ENCODE measurements around the gene PLAGL2.
"Not testable (repeated sequence)": the region's sequence is repeated elsewhere in the genome, so short reads cannot be mapped to it uniquely, and the experiment has no call there.

The PLAGL2 gene

GRCh38 chr20:32183947-32184635, 23.5 kb downstream of the PLAGL2 start:
- in situ Hi-C loops (cut with MboI; ENCODE audit: low sequenced_read_pairs): no loop called here

GRCh38 chr20:32181606-32182005, 25.9 kb downstream of the PLAGL2 start:
- in situ Hi-C loops (cut with MboI; ENCODE audit: low sequenced_read_pairs): no loop called here

- in situ Hi-C loops (cut with MboI; ENCODE audit: low sequenced_read_pairs): no loop called here
Observed at GRCh38 chr20:32179934-32180333, 27.6 kb downstream of the PLAGL2 start.

GRCh38 chr20:32179515-32179914, 28.0 kb downstream of the PLAGL2 start:
- in situ Hi-C loops (cut with MboI; ENCODE audit: low sequenced_read_pairs): no loop called here

GRCh38 chr20:32177696-32178095, 29.8 kb downstream of the PLAGL2 start:
- in situ Hi-C loops (cut with MboI; ENCODE audit: low sequenced_read_pairs): not testable (repeated sequence)

- in situ Hi-C loops (cut with MboI; ENCODE audit: low sequenced_read_pairs): no loop called here
Observed at GRCh38 chr20:32168184-32168910, 39.2 kb downstream of the PLAGL2 start.

- in situ Hi-C loops (cut with MboI; ENCODE audit: low sequenced_read_pairs): no loop called here
Observed at GRCh38 chr20:32167552-32167951, 40.0 kb downstream of the PLAGL2 start.

- in situ Hi-C loops (cut with MboI; ENCODE audit: low sequenced_read_pairs): no loop called here
Observed at GRCh38 chr20:32165836-32166545, 41.6 kb downstream of the PLAGL2 start.

GRCh38 chr20:32164984-32165735, 42.4 kb downstream of the PLAGL2 start:
- in situ Hi-C loops (cut with MboI; ENCODE audit: low sequenced_read_pairs): no loop called here

GRCh38 chr20:32163951-32164350, 43.6 kb downstream of the PLAGL2 start:
- in situ Hi-C loops (cut with MboI; ENCODE audit: low sequenced_read_pairs): no loop called here

- in situ Hi-C loops (cut with MboI; ENCODE audit: low sequenced_read_pairs): no loop called here
Observed at GRCh38 chr20:32162351-32162750, 45.2 kb downstream of the PLAGL2 start.

- in situ Hi-C loops (cut with MboI; ENCODE audit: low sequenced_read_pairs): no loop called here
Observed at GRCh38 chr20:32160341-32160740, 47.2 kb downstream of the PLAGL2 start.

GRCh38 chr20:32159766-32160221, 47.7 kb downstream of the PLAGL2 start:
- in situ Hi-C loops (cut with MboI; ENCODE audit: low sequenced_read_pairs): no loop called here

- in situ Hi-C loops (cut with MboI; ENCODE audit: low sequenced_read_pairs): no loop called here
Observed at GRCh38 chr20:32158943-32159660, 48.4 kb downstream of the PLAGL2 start.

- in situ Hi-C loops (cut with MboI; ENCODE audit: low sequenced_read_pairs): no loop called here
Observed at GRCh38 chr20:32158351-32158750, 49.2 kb downstream of the PLAGL2 start.

GRCh38 chr20:32157611-32158010, 49.9 kb downstream of the PLAGL2 start:
- in situ Hi-C loops (cut with MboI; ENCODE audit: low sequenced_read_pairs): no loop called here

- in situ Hi-C loops (cut with MboI; ENCODE audit: low sequenced_read_pairs): no loop called here
Observed at GRCh38 chr20:32155017-32155981, 52.2 kb downstream of the PLAGL2 start.

- in situ Hi-C loops (cut with MboI; ENCODE audit: low sequenced_read_pairs): no loop called here
Observed at GRCh38 chr20:32153771-32154170, 53.8 kb downstream of the PLAGL2 start.

GRCh38 chr20:32153156-32153665, 54.3 kb downstream of the PLAGL2 start:
- in situ Hi-C loops (cut with MboI; ENCODE audit: low sequenced_read_pairs): no loop called here
